Measurements from ENCODE around the gene RAPGEF3.

Gene RAPGEF3, protein sequence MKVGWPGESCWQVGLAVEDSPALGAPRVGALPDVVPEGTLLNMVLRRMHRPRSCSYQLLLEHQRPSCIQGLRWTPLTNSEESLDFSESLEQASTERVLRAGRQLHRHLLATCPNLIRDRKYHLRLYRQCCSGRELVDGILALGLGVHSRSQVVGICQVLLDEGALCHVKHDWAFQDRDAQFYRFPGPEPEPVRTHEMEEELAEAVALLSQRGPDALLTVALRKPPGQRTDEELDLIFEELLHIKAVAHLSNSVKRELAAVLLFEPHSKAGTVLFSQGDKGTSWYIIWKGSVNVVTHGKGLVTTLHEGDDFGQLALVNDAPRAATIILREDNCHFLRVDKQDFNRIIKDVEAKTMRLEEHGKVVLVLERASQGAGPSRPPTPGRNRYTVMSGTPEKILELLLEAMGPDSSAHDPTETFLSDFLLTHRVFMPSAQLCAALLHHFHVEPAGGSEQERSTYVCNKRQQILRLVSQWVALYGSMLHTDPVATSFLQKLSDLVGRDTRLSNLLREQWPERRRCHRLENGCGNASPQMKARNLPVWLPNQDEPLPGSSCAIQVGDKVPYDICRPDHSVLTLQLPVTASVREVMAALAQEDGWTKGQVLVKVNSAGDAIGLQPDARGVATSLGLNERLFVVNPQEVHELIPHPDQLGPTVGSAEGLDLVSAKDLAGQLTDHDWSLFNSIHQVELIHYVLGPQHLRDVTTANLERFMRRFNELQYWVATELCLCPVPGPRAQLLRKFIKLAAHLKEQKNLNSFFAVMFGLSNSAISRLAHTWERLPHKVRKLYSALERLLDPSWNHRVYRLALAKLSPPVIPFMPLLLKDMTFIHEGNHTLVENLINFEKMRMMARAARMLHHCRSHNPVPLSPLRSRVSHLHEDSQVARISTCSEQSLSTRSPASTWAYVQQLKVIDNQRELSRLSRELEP

DNA sequence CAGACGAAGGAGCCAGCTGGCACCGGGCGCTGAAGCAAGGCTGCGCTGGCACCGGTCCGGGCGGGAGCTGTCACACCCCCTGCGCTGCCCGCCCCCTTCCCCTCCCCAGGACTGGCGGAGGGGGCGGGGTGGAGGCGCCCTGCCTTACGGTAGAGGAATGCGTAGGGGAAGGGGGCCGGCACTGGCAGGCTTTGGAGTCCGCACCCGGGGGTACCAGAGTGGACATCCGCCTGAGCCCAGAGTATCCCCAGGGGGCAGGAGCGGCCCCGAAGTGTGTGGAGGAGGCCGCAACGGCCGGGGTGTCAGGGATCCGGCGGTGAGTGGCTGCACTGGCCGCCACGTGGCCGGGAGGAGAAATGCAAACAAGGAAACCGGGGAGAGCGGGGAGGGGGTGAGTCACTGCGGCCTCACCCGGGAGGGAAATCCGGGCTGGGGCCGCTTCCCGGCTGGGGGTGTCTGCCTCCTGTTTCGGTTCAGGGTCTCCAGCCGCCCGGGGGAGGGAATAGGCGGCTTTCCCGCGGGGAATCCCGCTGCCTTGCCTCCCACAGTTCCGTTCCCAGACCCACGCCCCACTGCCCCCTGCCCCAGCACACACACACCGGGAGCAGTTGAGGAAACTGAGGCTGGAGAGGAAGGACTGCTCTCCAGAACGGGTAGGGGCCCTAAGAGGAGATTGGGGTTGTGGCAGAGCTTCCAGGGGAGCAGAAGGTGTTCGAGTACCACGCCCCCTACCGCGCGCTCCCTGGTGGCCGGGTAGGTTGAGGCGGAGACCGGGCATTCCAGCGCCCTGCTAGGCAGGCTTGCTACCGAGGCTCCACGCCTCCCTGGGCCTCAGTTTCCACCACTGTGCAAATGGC is at the start of gene RAPGEF3:
TSS of gene RAPGEF3 (minus strand) at position 47 of the 857 bp plus-strand sequence. CDS start 324 bp downstream, outside the sequence.
- peak; percentile 69 for DNase-seq

DNA sequence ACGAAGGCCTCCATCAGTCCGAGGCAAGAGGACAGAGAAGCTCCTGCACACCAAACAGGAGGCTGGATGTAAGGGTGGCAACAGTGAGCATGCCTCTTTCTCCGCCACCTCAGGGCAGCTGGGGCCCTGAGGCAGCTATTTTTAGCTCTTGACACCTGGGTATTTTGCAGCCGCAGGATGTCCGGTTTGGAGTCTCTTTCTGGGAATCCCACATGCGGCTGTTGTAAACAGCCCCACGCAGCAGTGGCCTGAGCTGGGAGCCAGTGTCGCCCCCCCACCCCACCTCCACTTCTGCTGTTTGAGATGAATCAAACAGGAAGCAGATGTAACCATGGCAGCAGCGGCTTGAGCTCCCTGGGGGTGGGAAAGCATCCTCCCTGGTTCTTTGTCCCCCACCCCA is 49.4 kb upstream of the RAPGEF3 start:
- DNase-seq: peak; percentile 91

DNA sequence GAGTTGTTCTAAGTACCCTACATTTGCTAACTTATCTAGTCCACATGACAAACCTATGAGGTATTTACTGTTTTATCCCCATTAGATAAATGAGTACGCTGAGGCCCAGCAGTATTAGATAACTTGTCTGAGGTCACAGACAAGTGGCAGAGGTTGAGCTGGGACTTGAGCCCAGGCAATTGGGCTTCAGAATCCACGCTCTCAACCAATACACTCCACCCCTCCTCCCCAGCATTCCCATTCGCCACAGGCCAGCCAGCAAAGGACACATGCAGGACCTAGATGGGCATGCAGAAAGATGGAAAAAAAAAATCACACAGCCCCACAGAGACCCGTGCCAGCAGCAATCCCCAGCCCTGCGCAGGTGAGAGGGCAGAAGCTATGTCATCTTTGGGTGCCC is 48.7 kb upstream of the RAPGEF3 start:
- DNase-seq: no peak

DNA sequence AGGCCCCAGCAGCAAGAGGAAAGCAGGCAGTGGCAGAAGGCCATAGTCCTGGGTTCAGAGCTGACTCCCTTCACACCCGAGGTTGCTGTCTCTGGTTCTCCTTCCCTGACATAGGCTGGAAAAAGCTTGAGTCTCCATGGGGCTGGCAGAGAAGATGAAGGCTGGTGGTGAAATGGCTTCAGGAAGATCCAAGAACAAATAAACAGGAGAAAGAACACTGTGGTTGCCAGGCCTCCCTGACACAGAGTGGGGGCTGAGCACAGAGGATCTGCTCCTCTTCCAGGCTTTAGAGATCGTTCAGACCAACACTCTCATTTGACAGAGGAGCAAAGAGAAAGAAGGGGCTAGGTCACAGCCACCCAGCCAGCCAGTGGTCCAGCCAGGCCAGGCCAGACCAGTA is 46.7 kb upstream of the RAPGEF3 start:
- DNase-seq: no peak

DNA sequence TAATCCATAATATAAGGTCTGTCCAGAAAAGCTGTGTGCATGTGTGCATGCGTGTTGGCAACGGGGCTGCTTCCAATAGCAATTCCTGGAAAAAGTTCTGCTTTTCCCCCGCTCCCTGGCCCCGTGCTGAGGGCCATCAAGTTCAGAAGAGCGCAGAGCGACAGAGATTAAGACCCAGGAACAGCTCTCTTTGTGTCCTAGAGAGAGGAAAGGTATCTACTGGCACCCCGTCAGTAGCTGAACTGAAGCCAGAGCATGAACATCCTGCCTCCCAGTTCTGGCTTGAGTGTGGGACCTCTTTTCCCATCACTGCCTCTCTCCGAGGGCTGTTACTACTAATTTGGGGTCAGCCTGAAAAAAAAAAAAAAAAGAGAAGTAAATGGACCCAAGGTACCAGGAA is 45.5 kb upstream of the RAPGEF3 start:
- DNase-seq: no peak

DNA sequence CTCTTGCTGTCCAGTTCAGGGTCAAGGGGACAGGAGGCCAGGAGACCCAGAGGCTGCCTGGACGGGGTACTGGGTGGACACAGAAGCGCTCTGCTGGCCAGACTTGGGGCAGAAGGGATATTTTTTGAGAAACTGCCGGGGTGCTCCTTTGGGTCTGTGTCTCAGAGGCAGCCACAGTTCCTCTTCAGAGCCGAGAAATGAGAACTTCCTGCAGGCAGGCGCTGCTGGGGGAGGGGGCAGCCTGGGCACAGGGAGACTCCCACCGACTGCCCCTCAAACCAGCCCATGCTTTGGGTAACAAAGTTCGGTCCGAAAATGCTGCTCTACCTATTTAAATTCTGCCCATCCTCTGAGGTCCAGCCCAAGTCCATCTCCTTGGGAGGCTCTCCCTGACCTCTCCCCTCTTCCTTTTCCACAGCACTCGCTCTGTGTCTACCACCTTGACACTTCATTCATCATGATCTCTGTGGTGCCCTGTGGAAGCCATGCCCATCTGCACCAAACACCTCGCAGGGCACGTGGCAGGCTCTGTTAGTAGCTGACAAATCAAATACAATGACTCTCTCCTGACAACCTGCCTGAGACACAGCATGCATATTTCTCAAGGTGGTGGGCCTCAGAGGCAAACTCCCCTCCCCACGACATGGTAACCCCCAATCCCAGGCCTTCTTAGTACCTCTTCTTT is 44.7 kb upstream of the RAPGEF3 start:
- DNase-seq: no peak

- no peak for DNase-seq
These were observed 43.6 kb upstream of the RAPGEF3 start for GRCh38 chr12:47802312-47802711.

DNA sequence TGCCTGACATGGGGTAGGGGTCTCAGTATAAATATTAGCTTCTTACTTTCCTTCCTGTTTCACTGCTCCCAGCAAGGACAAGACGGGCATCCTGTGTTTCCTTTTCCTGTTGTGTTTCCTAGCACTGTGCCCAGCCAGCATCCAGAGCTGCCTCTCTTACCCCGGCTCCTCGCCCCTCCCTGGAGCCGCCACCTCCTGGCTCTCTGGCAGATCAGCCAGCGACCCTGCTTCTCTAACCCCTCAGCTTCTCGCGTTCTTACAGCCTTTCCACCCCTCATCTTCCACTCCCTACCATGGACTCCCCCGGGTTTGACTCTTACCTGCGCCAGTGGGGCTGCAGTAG is 43.2 kb upstream of the RAPGEF3 start:
- no peak for DNase-seq

GRCh38 chr12:47801170-47801903 is 42.7 kb upstream of the RAPGEF3 start:
- no peak for DNase-seq

DNA sequence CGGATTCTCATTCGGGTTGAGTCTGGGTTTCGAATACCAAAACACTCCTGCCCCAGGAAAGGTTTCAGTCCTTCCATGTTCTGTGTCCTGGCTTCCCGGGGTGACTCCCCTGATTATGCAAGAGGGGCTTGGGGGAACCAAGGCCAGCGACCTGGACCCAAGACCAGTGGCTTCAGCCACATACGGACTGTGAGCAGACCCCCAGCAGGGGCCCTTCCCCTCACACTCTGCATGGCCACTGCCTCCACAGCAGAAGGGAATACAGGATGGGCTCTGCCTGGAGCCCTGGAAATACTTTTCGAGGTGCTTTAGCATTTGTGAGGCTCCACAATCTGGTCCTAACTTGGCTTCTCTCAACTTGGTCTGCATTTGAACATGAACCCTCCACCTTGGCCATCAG is 41.9 kb upstream of the RAPGEF3 start:
- DNase-seq: no peak

DNA sequence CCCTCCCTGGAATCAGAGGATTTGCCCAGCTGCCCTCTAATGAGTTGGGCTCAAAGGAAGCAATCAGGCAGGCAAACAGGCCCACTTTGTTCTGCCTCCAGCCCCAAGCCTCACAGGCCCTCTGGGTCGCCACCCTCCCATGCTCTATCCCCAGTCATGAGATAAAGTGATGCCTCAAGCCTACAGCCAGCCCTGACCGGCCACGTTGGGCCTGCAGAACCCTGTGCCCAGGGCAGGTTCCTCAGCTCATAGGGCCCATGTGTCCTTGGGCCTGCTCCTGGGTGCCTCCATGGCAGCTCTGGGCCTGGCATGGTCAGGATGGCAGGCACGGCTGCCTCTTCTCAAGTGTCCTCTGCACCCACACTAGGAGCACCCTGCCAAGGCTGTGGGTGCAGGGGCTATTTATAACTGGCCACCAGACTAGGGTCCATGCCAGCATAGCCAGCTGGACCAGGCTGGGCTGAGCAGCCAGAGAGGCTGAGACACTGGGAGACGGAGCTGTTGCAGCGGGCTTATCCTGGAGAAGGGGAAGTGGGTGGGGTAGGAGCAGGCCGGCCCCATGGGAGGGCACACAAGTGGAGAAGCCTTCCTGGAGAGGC is 40.8 kb upstream of the RAPGEF3 start:
- DNase-seq: no peak

DNA sequence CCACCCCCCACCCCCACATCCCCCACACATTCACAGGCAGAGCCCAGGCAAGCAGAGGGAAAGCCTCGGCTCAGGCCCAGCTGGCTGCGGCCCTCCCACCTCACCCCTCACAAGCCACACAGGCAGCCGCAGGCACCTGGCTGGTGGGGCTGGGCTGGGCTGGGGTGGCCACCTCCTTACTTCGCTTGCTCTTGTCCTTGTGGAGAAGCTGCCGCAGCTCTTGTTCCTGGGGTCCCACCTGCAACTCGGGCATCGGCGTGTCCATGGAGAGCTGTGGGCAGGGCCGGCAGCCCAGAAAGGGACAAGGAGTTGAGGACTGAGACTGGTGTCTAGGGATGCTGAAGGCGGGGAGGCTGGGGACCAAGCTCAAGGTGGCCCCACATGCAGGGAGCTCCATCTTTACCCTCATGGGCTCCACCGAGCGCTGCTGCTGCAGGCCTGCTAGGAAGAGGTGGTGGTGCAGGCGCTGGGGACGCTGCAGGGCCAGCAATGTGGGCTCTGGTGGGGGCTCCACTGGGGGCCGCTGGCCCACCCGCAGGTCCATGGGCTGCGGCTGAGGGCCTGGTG is 39.8 kb upstream of the RAPGEF3 start:
- DNase-seq: no peak

- DNase-seq: peak; percentile 57
These were observed 38.8 kb upstream of the RAPGEF3 start for GRCh38 chr12:47797441-47797840.

DNA sequence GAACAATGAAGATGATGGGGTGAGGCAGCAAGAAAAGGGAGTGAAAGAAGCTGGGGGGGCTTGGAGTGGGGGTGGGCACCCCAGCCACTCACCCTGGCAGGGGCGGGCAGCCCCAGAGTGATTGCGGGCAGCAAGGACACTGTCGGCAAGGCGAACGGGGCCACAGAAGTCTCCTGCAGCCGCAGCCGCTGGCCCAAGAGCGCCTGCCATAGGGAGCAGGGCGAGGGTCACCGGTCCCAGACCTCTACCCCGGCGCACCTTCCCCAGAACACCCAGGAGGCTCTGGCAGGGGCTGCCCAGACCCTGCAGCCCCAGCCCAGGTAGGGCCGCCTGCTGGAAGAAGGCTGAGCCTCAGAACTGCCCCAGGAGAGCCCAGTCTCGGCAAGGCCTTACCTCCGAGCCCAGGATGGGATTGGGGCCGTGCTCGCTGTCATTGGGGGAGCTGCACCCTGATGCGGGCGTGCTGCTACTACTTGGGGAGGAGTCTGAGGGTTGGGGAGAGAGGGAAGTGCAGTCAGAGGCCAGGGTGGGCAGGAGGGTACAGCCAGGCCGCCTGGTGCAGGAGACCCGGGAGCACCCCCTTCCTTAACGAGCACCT is 37.2 kb upstream of the RAPGEF3 start:
- no peak for DNase-seq

DNA sequence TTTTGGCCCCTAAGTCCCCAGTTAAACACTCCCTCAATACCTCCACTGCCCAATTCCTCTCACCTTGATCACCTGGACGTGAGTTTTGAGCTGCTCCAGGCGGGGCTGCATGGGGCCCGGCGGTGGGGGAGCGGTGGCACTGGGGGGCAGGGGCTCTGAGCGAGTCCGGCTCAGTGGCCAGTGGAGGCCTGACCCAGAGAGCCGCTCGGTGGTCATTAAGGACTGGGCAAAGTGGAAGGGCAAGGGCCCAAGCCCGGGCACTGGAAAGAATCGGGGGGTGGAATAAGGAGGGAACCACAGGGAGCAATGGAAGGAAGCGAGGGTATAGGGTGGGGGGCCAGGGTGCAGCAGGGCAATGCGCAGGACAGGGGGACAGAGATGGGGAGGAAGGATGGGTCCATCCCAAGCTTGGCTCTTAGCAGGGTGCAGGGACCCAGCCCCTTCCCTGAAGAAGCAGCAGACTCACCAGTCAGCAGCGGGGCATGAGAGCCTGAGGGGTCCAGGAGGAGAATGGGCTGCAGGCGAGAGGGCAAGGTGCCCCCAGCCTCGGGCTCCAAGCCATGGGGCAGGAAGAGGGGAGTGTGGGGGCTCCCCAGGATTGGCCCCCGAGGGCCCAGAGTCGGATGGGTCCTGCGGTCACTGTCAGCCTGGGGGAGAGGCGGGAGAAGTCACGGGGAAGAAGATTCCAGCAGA is 36.6 kb upstream of the RAPGEF3 start:
- DNase-seq: no peak

DNA sequence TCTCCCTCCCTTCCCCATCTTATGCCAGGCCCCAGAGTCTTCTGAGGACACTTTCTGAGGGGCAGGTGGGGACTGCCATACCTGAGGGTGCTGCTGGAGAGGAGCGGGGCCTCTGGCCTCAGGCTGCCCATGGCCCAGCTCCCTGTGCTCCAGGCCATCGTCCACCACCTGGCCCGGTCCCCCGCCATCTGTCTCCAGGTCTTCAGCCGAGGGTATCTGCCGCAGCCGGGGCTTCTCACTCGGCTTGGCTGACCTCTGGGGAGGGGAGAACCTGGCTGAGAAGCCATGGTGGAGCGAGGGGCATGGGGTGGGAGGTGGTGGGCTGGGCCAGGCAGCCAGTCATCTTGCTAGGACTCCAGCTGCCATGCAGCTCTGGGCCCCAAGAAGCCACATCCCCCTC is 36.0 kb upstream of the RAPGEF3 start:
- DNase-seq: no peak

- DNase-seq: no peak
These were observed 34.5 kb upstream of the RAPGEF3 start for GRCh38 chr12:47793015-47793681.

GRCh38 chr12:47791874-47792273 is 33.2 kb upstream of the RAPGEF3 start:
- DNase-seq: no peak

DNA sequence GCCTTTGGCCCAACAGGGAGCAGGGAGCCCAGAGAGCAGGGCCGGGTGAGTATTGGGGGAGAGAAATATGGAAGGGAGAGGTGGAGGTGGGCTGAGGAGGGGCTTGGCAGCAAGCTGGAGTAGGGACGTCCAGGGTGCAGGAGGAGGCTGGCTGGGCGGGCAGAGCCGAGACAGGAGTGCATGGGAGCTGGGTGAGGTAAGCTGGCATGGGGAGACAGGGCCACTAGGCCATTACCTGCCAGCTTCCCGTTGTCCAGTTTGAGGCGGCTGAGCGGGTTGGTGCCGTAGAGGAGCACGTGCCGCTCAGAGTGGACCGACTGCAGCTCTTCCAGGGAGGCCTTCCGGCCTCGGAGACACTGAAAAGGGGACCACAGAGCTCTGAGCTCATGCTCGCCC is 32.7 kb upstream of the RAPGEF3 start:
- DNase-seq: no peak

Data from CD4-positive, alpha-beta T cell treated with Interleukin-12 subunit alpha and Interleukin-12 subunit beta, for 1 hour (primary cell).